K562 (cell line): ENCODE data around the gene OR10H5. TPM values are rescaled to one million over a fixed set of nuclear protein-coding genes. Genes with fewer than 3 reads are reported as not detected.
A peak's percentile ranks its signal among the peaks of the same experiment; 100 is the strongest.
"Not testable (repeated sequence)": the region's sequence is repeated elsewhere in the genome, so short reads cannot be mapped to it uniquely, and the experiment has no call there.

Source experiments
- ATAC-seq: fragments of 200-7000 bp; cut with Tn5 transposase; 3 replicates; pipeline ENCODE4 v1.9.1; 2020; ENCODE audit warnings: moderate library complexity
- BruUV-seq: library from RNA; stranded (reverse); fragments of 400-500 nt; replicated peaks from 2 replicates; lab custom pipeline; 2021; lab: Mats Ljungman, UMichigan
- CTCF ChIA-PET: fragments of 300-600 bp; formaldehyde crosslinking; extraction: SDS; loops from one replicate; lab custom pipeline; 2021; ENCODE audit warnings: low intra/inter-chr PET ratio; lab: Yijun Ruan, JAX
- POLR2A ChIA-PET: fragments of 300-600, 350-650 bp; sonication (Branson Sonifier 250); formaldehyde crosslinking; extraction: SDS; loops from one replicate; lab custom pipeline; 2021; ENCODE audit warnings: antibody characterized with exemption, inconsistent platforms; lab: Yijun Ruan, JAX
- DNase-seq, 4 experiments: peaks; one replicate each; pipeline versions ENCODE4 v3.0.0 to v3.0.0-alpha.2; 2011 to 2018; ENCODE audit warnings: low spot score in 3 of 4, mixed read lengths in 3 of 4; ENCODE audit errors: extremely low read depth in 1 of 4
- FAIRE-seq: peaks from 2 replicates; lab custom pipeline; 2011; peaks lifted over from hg19 to GRCh38; lab: Jason Lieb, UNC
- H2AFZ ChIP-seq: 2 replicates; pipeline ENCODE4 v1.6.0; 2011; ENCODE audit warnings: low read depth, low read length, control low read depth, inconsistent platforms
- H3K27ac ChIP-seq: fragments of 200-600 bp; 3 replicates; pipeline ENCODE4 v1.8.0; 2011; ENCODE audit warnings: low read depth, mild to moderate bottlenecking, control low read depth, inconsistent platforms, low read length, moderate library complexity, mixed read lengths; ENCODE audit errors: extremely low read depth
- H3K27me3 ChIP-seq, 2 experiments: fragments of 300-600 bp in 1 of 2; 2 replicates in 1 of 2; 3 replicates in 1 of 2; pipeline versions ENCODE4 v1.6.0 to v1.8.0; 2011; ENCODE audit warnings: inconsistent platforms in 2 of 2, low read length in 2 of 2, mild to moderate bottlenecking in 1 of 2, mixed read lengths in 1 of 2, moderate library complexity in 1 of 2; ENCODE audit not compliant: control insufficient read depth in 2 of 2, insufficient read depth in 2 of 2
- H3K36me3 ChIP-seq: fragments of 300-600 bp; 3 replicates; pipeline ENCODE4 v1.8.0; 2011; ENCODE audit warnings: mild to moderate bottlenecking, low read length, inconsistent platforms; ENCODE audit not compliant: control insufficient read depth, insufficient read depth
- H3K4me1 ChIP-seq, 2 experiments: fragments of 200-600 bp in 1 of 2; replicated peaks in 1 of 2; 2 replicates in 1 of 2; 3 replicates in 1 of 2; pipeline versions ENCODE4 v1.5.1 to v1.8.0; 2011; ENCODE audit warnings: inconsistent platforms in 2 of 2, low read length in 2 of 2, mild to moderate bottlenecking in 1 of 2, mixed read lengths in 1 of 2, moderate library complexity in 1 of 2; ENCODE audit not compliant: control insufficient read depth in 2 of 2, insufficient read depth in 2 of 2
- H3K4me2 ChIP-seq: 2 replicates; pipeline ENCODE4 v1.6.1; 2011; ENCODE audit warnings: low read length, control low read depth, inconsistent platforms, mixed read lengths; ENCODE audit not compliant: insufficient read depth
- H3K4me3 ChIP-seq: fragments of 200-600 bp; sonication (generic), shearing (Covaris generic); 2 replicates; pipeline ENCODE4 v1.5.1; 2016; ENCODE audit warnings: control low read depth, inconsistent platforms
- H3K79me2 ChIP-seq: fragments of 200-600 bp; 3 replicates; pipeline ENCODE4 v1.8.0; 2011; ENCODE audit warnings: low read length, inconsistent platforms; ENCODE audit not compliant: control insufficient read depth, insufficient read depth
- H3K9ac ChIP-seq, 2 experiments: 2 replicates each; pipeline versions ENCODE4 v1.6.0 to v1.6.1; 2011; ENCODE audit warnings: low read depth in 2 of 2, low read length in 2 of 2, control low read depth in 1 of 2, inconsistent platforms in 1 of 2, mild to moderate bottlenecking in 1 of 2, mixed read lengths in 1 of 2; ENCODE audit not compliant: insufficient read depth in 1 of 2
- H3K9me1 ChIP-seq: one replicate; pipeline ENCODE4 v1.6.0; 2011; ENCODE audit warnings: inconsistent platforms, mild to moderate bottlenecking, low read length, moderate library complexity; ENCODE audit not compliant: control insufficient read depth, insufficient read depth
- H3K9me3 ChIP-seq: replicated peaks from 2 replicates; pipeline ENCODE4 v1.5.1; 2011; ENCODE audit warnings: low read depth, low read length, inconsistent platforms; ENCODE audit not compliant: control insufficient read depth, insufficient read depth
- H4K20me1 ChIP-seq: replicated peaks from 2 replicates; pipeline ENCODE4 v1.6.1; 2011; ENCODE audit warnings: low read length, inconsistent platforms, mixed read lengths; ENCODE audit not compliant: control insufficient read depth, insufficient read depth
- CEBPB ChIP-seq: fragments of 450-650 bp; IDR thresholded peaks from 2 replicates; pipeline ENCODE4 v1.6.1; 2016; ENCODE audit warnings: missing genetic modification characterization, missing compliant biosample characterization
- CEBPG ChIP-seq, 3 experiments: fragments of 200-800 bp in 1 of 3; sonication (Bioruptor generic) in 1 of 3; sonication (generic) in 1 of 3; formaldehyde crosslinking in 1 of 3; IDR thresholded peaks in 2 of 3; conservative IDR thresholded peaks in 1 of 3; 2 replicates each; pipeline versions ENCODE4 v1.6.1 to v1.8.0; 2016 to 2022; ENCODE audit warnings: missing compliant biosample characterization in 2 of 3, missing genetic modification characterization in 2 of 3, mild to moderate bottlenecking in 1 of 3, missing genetic modification reagents in 1 of 3
- MEIS2 ChIP-seq: fragments of 450-650 bp; IDR thresholded peaks from 2 replicates; pipeline ENCODE4 v1.6.1; 2014; ENCODE audit warnings: mild to moderate bottlenecking; ENCODE audit not compliant: partially characterized antibody
- NR2C2 ChIP-seq, 2 experiments: fragments of 200-800 bp in 1 of 2; sonication (Bioruptor generic) in 1 of 2; sonication (generic) in 1 of 2; formaldehyde crosslinking in 1 of 2; IDR thresholded peaks; 2 replicates each; pipeline versions ENCODE4 v1.6.1 to v1.8.0; 2016 to 2022; ENCODE audit warnings: mild to moderate bottlenecking in 1 of 2, missing compliant biosample characterization in 1 of 2, missing genetic modification characterization in 1 of 2, missing genetic modification reagents in 1 of 2
- STAT5A ChIP-seq: IDR thresholded peaks from 2 replicates; pipeline ENCODE4 v1.6.1; 2012; ENCODE audit warnings: low read length, inconsistent platforms, borderline replicate concordance
- TRIM24 ChIP-seq, 2 experiments: fragments of 450-650 bp; IDR thresholded peaks; 2 replicates each; pipeline ENCODE4 v1.6.1; 2016
- ZC3H8 ChIP-seq: fragments of 450-650 bp; IDR thresholded peaks from 2 replicates; pipeline ENCODE4 v1.6.1; 2017
- WGBS: fragments of 100-300 bp; shearing (Covaris generic); methylation state at CpG from one replicate; pipeline ENCODE4 v1.1.6; 2016; ENCODE audit warnings: low coverage, mixed read lengths; ENCODE audit not compliant: insufficient coverage; ENCODE audit errors: missing lambda C conversion rate; 5-methylcytosine and 5-hydroxymethylcytosine counted together
- in situ Hi-C: fragments of 300-500 bp; cut with MboI; formaldehyde crosslinking; loops from 4 replicates; pipeline ENCODE4 v1.15.0; 2018; ENCODE audit warnings: inconsistent platforms, mixed read lengths
- intact Hi-C: fragments of 100-400 bp; cut with micrococcal nuclease; formaldehyde crosslinking; loops from 2 replicates; pipeline ENCODE4 v1.14.2; 2022
- polyA plus RNA-seq, 8 experiments: library from polyadenylated mRNA; depleted of rRNA in 4 of 8; stranded (reverse) in 5 of 8; unstranded in 3 of 8; fragments of >200 nt; fragmentation: Nextera tagmentation in 2 of 8; fragmentation: Illumina TruSeq in 1 of 8; extraction: Ambion mirVana in 2 of 8; extraction: Trizol in 1 of 8; gene quantifications; 2 replicates each; pipeline versions ENCODE4 v1.2.1 to v1.2.3, GENCODE V29; 2011 to 2014; ENCODE audit warnings: inconsistent platforms in 1 of 8, missing spikeins in 1 of 8
- total RNA-seq, 7 experiments: library from RNA; depleted of rRNA in 6 of 7; stranded (reverse); fragments of >200 nt in 6 of 7; fragmentation: Illumina TruSeq in 2 of 7; extraction: Trizol in 2 of 7; gene quantifications; 2 replicates each; pipeline versions ENCODE4 v1.2.1 to v1.2.3, GENCODE V29; 2011 to 2021; ENCODE audit warnings: low replicate concordance in 1 of 7
- TF ChIP-seq, protein P1 (sequence below): sonication (generic); formaldehyde crosslinking; IDR thresholded peaks from 2 replicates; pipeline ENCODE4 v1.8.0; 2022; ENCODE audit warnings: missing genetic modification reagents, mild to moderate bottlenecking, moderate library complexity, borderline replicate concordance
- TF ChIP-seq, protein P2 (sequence below), 2 experiments: fragments of 450-650 bp in 1 of 2; sonication (generic) in 1 of 2; formaldehyde crosslinking in 1 of 2; IDR thresholded peaks in 1 of 2; conservative IDR thresholded peaks in 1 of 2; 2 replicates each; pipeline versions ENCODE4 v1.6.1 to v1.8.1; 2016 to 2023; ENCODE audit warnings: mild to moderate bottlenecking in 2 of 2, moderate library complexity in 2 of 2, inconsistent platforms in 1 of 2, missing genetic modification reagents in 1 of 2
- TF ChIP-seq, protein P3 (sequence below): sonication (generic); formaldehyde crosslinking; IDR thresholded peaks from 2 replicates; pipeline ENCODE4 v1.8.1; 2023; ENCODE audit warnings: mild to moderate bottlenecking, missing genetic modification reagents
- TF ChIP-seq, protein P4 (sequence below): sonication (generic); formaldehyde crosslinking; IDR thresholded peaks from 2 replicates; pipeline ENCODE4 v1.8.1; 2023; ENCODE audit warnings: mild to moderate bottlenecking, missing genetic modification reagents
- TF ChIP-seq, protein P5 (sequence below), 2 experiments: fragments of 450-650 bp; IDR thresholded peaks; 2 replicates each; pipeline ENCODE4 v1.6.1; 2016

Gene OR10H5
- total and polyA plus RNA-seq, 9 of the 15 experiments (the other 6 are each of a cell fraction or from before 2014, with no cell fraction given) = not detected

DNA sequence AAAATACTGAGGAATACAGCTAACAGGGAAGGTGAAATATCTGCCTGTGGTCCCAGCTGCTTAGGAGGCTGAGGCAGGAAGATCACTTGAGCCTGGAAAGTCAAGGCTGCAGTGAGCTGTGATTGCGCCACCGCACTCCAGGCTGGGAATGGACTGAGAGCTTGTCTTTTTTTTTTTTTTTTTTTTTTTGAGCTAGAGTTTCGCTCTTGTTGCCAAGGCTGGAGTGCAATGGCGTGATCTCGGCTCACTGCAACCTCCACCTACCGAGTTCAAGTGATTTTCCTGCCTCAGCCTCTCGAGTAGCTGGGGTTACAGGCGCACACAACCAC, 56.4 kb downstream of the OR10H5 start (continued):
- TF ChIP-seq, protein P1, sequence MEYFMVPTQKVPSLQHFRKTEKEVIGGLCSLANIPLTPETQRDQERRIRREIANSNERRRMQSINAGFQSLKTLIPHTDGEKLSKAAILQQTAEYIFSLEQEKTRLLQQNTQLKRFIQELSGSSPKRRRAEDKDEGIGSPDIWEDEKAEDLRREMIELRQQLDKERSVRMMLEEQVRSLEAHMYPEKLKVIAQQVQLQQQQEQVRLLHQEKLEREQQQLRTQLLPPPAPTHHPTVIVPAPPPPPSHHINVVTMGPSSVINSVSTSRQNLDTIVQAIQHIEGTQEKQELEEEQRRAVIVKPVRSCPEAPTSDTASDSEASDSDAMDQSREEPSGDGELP (CRISPR knock-in tag) = peak; percentile 30; the same call in 1 of the 2 replicates
- peak; percentile 80 for TF ChIP-seq CEBPG (CRISPR knock-in tag; IDR thresholded peaks at IDR 0.05)
- peak; percentile 78 to 86 for TF ChIP-seq CEBPG (tag; conservative IDR thresholded peaks at IDR 0.05 in 1 of 2, IDR thresholded peaks at IDR 0.05 in 1 of 2)
- TF ChIP-seq, protein P2, sequence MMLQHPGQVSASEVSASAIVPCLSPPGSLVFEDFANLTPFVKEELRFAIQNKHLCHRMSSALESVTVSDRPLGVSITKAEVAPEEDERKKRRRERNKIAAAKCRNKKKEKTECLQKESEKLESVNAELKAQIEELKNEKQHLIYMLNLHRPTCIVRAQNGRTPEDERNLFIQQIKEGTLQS (IDR thresholded peaks at IDR 0.05) = peak; percentile 35; the same call in 1 of the 2 replicates
- TF ChIP-seq, protein P2 (CRISPR knock-in tag; conservative IDR thresholded peaks at IDR 0.05) = not testable (repeated sequence)
- peak; percentile 94 for TF ChIP-seq CEBPB
- TF ChIP-seq, all 486 proteins: peak for 6; not testable (repeated sequence) for 480

DNA sequence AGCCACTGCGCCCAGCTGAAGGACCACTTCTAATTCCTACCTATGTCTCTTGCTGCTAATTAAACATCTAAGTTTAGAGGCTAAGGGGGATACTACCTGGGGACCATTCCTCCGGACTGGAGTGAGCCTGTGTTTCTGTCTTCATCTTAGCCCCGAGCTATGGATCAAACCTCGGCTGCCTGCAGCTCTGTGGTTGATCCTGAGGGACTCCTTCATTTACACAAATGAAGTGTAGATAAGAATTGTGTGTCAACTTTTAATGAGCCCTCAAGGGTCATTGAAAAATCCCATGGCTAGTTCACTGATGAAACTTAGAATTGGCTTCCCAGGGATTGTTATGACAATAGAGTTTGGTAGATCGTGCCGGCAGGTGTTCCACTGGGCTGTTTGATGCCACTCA, 59.5 kb downstream of the OR10H5 start:
- FAIRE-seq (no peak), ATAC-seq (no peak), DNase-seq (no peak)
- H3K4me2 ChIP-seq = no peak overlapping the region
- intact Hi-C loops (loop anchor here (10.0 kb wide), 1 partner anchor 338 kb away; the partner anchor contains the start of gene FAM32A), in situ Hi-C loops (no loop called here)
- CTCF ChIA-PET = no interaction called here
- H3K9me1 ChIP-seq = no peaks in the 10 kb centered on the region
- no peak overlapping the region for H3K9ac ChIP-seq
- H3K79me2 ChIP-seq = no peaks in the 10 kb centered on the region
- no peaks in the 10 kb centered on the region for H3K27me3 ChIP-seq
- H4K20me1 ChIP-seq = no peaks in the 10 kb centered on the region
- H3K4me3 ChIP-seq = no peak overlapping the region
- H3K27ac ChIP-seq = no peak overlapping the region
- H2AFZ ChIP-seq = no peak overlapping the region
- H3K36me3 ChIP-seq = no peaks in the 10 kb centered on the region
- peaks cover 10 to 24% of the 10 kb centered on the region in 2 experiments for H3K4me1 ChIP-seq
- POLR2A ChIA-PET = no interaction called here
- WGBS = 62% methylated on average over 6 of the region's 6 CpGs
- no peaks in the 10 kb centered on the region for H3K9me3 ChIP-seq
- BruUV-seq = no TSS peak
- TF ChIP-seq STAT5A (no peak), ZC3H8 (no peak), TRIM24 (IDR thresholded peaks at IDR 0.05) (no peak), MEIS2 (no peak), NR2C2 (CRISPR knock-in tag; IDR thresholded peaks at IDR 0.05) (no peak), NR2C2 (tag; IDR thresholded peaks at IDR 0.05) (no peak)
- TF ChIP-seq, protein P3, sequence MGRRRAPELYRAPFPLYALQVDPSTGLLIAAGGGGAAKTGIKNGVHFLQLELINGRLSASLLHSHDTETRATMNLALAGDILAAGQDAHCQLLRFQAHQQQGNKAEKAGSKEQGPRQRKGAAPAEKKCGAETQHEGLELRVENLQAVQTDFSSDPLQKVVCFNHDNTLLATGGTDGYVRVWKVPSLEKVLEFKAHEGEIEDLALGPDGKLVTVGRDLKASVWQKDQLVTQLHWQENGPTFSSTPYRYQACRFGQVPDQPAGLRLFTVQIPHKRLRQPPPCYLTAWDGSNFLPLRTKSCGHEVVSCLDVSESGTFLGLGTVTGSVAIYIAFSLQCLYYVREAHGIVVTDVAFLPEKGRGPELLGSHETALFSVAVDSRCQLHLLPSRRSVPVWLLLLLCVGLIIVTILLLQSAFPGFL (CRISPR knock-in tag) = no peak
- TF ChIP-seq, protein P4, sequence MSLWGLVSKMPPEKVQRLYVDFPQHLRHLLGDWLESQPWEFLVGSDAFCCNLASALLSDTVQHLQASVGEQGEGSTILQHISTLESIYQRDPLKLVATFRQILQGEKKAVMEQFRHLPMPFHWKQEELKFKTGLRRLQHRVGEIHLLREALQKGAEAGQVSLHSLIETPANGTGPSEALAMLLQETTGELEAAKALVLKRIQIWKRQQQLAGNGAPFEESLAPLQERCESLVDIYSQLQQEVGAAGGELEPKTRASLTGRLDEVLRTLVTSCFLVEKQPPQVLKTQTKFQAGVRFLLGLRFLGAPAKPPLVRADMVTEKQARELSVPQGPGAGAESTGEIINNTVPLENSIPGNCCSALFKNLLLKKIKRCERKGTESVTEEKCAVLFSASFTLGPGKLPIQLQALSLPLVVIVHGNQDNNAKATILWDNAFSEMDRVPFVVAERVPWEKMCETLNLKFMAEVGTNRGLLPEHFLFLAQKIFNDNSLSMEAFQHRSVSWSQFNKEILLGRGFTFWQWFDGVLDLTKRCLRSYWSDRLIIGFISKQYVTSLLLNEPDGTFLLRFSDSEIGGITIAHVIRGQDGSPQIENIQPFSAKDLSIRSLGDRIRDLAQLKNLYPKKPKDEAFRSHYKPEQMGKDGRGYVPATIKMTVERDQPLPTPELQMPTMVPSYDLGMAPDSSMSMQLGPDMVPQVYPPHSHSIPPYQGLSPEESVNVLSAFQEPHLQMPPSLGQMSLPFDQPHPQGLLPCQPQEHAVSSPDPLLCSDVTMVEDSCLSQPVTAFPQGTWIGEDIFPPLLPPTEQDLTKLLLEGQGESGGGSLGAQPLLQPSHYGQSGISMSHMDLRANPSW (CRISPR knock-in tag) = no peak
- TF ChIP-seq, protein P5, sequence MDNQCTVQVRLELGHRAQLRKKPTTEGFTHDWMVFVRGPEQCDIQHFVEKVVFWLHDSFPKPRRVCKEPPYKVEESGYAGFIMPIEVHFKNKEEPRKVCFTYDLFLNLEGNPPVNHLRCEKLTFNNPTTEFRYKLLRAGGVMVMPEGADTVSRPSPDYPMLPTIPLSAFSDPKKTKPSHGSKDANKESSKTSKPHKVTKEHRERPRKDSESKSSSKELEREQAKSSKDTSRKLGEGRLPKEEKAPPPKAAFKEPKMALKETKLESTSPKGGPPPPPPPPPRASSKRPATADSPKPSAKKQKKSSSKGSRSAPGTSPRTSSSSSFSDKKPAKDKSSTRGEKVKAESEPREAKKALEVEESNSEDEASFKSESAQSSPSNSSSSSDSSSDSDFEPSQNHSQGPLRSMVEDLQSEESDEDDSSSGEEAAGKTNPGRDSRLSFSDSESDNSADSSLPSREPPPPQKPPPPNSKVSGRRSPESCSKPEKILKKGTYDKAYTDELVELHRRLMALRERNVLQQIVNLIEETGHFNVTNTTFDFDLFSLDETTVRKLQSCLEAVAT (IDR thresholded peaks at IDR 0.05) = no peak
